Osteoblast (primary cell): ENCODE data around the gene EGR1. TPM values are rescaled to one million over a fixed set of nuclear protein-coding genes. Genes with fewer than 3 reads are reported as not detected.
A peak's percentile ranks its signal among the peaks of the same experiment; 100 is the strongest.

Experiments used
- DNase-seq: peaks from one replicate; pipeline ENCODE4 v3.0.0; 2011; ENCODE audit warnings: low spot score, mixed read lengths; ENCODE audit not compliant: insufficient read length; ENCODE audit errors: missing footprints
- H2AFZ ChIP-seq: 2 replicates; pipeline ENCODE4 v1.6.0; 2011; ENCODE audit warnings: mild to moderate bottlenecking, low read length
- H3K27ac ChIP-seq: 2 replicates; pipeline ENCODE4 v1.5.1; 2011; ENCODE audit warnings: mild to moderate bottlenecking, low read depth, low read length, moderate library complexity
- H3K27me3 ChIP-seq: 2 replicates; pipeline ENCODE4 v1.6.0; 2012; ENCODE audit warnings: mild to moderate bottlenecking, control low read depth, inconsistent platforms, low read length, moderate library complexity; ENCODE audit not compliant: insufficient read depth
- H3K36me3 ChIP-seq: 2 replicates; pipeline ENCODE4 v1.5.1; 2011; ENCODE audit warnings: mild to moderate bottlenecking, low read length, control low read depth, moderate library complexity; ENCODE audit not compliant: insufficient read depth
- H3K4me1 ChIP-seq: 2 replicates; pipeline ENCODE4 v1.5.1; 2011; ENCODE audit warnings: mild to moderate bottlenecking, low read length, control low read depth, moderate library complexity; ENCODE audit not compliant: insufficient read depth
- H3K4me2 ChIP-seq: 2 replicates; pipeline ENCODE4 v1.6.0; 2011; ENCODE audit warnings: mild to moderate bottlenecking, low read length; ENCODE audit not compliant: insufficient read depth
- H3K4me3 ChIP-seq: fragments of 200-600 bp; sonication (generic); 3 replicates; pipeline ENCODE4 v1.5.1; 2012; ENCODE audit warnings: mild to moderate bottlenecking, low read length, inconsistent platforms; ENCODE audit not compliant: insufficient read depth
- H3K79me2 ChIP-seq: 2 replicates; pipeline ENCODE4 v1.6.0; 2012; ENCODE audit warnings: mild to moderate bottlenecking, low read length, control low read depth, inconsistent platforms; ENCODE audit not compliant: insufficient read depth
- H3K9me3 ChIP-seq: 2 replicates; pipeline ENCODE4 v1.5.1; 2011; ENCODE audit warnings: low read depth, low read length, control low read depth
- H4K20me1 ChIP-seq: 2 replicates; pipeline ENCODE4 v1.6.0; 2012; ENCODE audit warnings: mild to moderate bottlenecking, low read length, control low read depth; ENCODE audit not compliant: insufficient read depth
- CTCF ChIP-seq: IDR thresholded peaks from 2 replicates; pipeline ENCODE4 v1.5.1; 2011; ENCODE audit warnings: mild to moderate bottlenecking, low read depth, low read length, moderate library complexity; ENCODE audit errors: extremely low read depth
- total RNA-seq: library from RNA; depleted of rRNA; stranded (reverse); fragments of >200 nt; gene quantifications from 2 replicates; pipeline ENCODE4 v1.2.3, GENCODE V29; 2012

Gene EGR1
- total RNA-seq, 1 donor, result 2.2 TPM

DNA sequence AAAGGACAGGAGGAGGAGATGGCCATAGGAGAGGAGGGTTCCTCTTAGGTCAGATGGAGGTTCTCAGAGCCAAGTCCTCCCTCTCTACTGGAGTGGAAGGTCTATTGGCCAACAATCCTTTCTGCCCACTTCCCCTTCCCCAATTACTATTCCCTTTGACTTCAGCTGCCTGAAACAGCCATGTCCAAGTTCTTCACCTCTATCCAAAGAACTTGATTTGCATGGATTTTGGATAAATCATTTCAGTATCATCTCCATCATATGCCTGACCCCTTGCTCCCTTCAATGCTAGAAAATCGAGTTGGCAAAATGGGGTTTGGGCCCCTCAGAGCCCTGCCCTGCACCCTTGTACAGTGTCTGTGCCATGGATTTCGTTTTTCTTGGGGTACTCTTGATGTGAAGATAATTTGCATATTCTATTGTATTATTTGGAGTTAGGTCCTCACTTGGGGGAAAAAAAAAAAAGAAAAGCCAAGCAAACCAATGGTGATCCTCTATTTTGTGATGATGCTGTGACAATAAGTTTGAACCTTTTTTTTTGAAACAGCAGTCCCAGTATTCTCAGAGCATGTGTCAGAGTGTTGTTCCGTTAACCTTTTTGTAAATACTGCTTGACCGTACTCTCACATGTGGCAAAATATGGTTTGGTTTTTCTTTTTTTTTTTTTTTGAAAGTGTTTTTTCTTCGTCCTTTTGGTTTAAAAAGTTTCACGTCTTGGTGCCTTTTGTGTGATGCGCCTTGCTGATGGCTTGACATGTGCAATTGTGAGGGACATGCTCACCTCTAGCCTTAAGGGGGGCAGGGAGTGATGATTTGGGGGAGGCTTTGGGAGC is 3.1 kb downstream of the EGR1 start:
- Histone ChIP-seq H3K36me3 (peaks cover 28% of the 10 kb centered on the region), H3K4me3 (peak overlapping the region; percentile 92), H3K27ac (peak overlapping the region; percentile 73), H3K4me2 (peak overlapping the region; percentile 85), H3K4me1 (peaks cover 20% of the 10 kb centered on the region), H4K20me1 (peaks cover 47% of the 10 kb centered on the region), H2AFZ (no peak overlapping the region), H3K9me3 (no peaks in the 10 kb centered on the region), H3K79me2 (peaks cover 28% of the 10 kb centered on the region), H3K27me3 (no peaks in the 10 kb centered on the region)
- no peak for DNase-seq
- TF ChIP-seq CTCF, result no peak

DNA sequence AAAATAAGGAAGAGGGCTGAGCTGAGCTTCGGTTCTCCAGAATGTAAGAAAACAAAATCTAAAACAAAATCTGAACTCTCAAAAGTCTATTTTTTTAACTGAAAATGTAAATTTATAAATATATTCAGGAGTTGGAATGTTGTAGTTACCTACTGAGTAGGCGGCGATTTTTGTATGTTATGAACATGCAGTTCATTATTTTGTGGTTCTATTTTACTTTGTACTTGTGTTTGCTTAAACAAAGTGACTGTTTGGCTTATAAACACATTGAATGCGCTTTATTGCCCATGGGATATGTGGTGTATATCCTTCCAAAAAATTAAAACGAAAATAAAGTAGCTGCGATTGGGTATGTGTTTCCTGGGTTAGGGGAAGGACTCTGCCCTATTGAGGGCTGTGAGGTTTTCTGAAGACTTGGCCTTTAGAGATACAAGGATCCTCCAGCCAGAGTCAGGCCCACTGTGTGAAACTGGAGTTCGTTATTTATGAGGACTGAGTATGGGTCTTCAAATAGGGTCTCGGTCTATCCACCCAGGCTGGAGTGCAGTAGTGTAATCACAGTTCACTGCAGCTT is 3.8 kb downstream of the EGR1 start:
- peak overlapping the region; percentile 15 for H3K27ac ChIP-seq
- no peaks in the 10 kb centered on the region for H3K27me3 ChIP-seq
- H4K20me1 ChIP-seq, result peaks cover 47% of the 10 kb centered on the region
- no peaks in the 10 kb centered on the region for H3K9me3 ChIP-seq
- peaks cover 28% of the 10 kb centered on the region for H3K79me2 ChIP-seq
- no peak overlapping the region for H2AFZ ChIP-seq
- no peak for TF ChIP-seq CTCF
- H3K4me1 ChIP-seq, result peaks cover 17% of the 10 kb centered on the region
- DNase-seq, result no peak
- peak overlapping the region; percentile 92 for H3K4me3 ChIP-seq
- peak overlapping the region; percentile 85 for H3K4me2 ChIP-seq
- H3K36me3 ChIP-seq, result peaks cover 28% of the 10 kb centered on the region

DNA sequence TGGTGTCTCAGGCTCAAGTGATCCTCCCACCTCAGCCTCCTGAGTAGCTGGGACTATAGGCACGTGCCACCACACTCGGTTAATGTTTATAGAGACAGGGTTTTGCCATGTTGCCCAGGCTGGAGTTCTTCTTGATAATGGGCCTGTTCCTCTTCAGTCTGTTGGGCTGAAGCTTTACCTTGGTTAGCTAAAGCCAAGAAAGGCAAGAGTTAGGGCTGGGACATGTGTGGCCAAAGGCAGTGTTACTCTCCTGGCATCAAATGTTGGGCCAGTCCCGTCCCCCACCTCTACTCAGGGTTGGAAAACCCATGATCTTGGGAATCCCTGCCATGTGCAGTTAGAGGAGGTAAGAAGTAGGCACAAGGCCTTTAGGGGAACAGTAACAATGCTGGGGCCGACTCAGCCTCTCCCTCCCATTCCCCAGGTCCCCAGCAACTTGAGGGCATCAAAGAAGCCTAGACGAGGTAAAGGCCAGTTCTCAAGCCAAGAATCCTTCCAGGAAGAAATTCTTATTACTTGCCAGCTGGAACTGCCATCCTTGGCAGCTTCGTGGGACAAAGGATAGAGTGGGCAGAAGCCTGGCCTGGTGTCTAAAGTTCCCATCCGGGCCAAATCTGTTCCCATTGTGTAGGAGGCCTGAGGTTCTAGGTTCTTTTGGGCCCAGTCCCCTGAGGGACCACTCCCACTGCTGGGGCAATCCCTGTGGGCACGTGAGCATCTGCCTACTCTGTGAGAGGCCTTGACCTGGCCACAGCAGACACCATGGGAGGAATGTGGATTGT is 4.5 kb downstream of the EGR1 start:
- no peak for TF ChIP-seq CTCF
- Histone ChIP-seq H3K79me2 (peaks cover 28% of the 10 kb centered on the region), H2AFZ (no peak overlapping the region), H3K4me2 (peak overlapping the region; percentile 85), H4K20me1 (peaks cover 45% of the 10 kb centered on the region), H3K36me3 (peaks cover 28% of the 10 kb centered on the region), H3K9me3 (no peaks in the 10 kb centered on the region), H3K27ac (no peak overlapping the region), H3K4me1 (peaks cover 17% of the 10 kb centered on the region), H3K4me3 (peak overlapping the region; percentile 30), H3K27me3 (no peaks in the 10 kb centered on the region)
- DNase-seq, result peak; percentile 71
